ENCODE measurements around the gene THOC2.

Gene THOC2

DNA sequence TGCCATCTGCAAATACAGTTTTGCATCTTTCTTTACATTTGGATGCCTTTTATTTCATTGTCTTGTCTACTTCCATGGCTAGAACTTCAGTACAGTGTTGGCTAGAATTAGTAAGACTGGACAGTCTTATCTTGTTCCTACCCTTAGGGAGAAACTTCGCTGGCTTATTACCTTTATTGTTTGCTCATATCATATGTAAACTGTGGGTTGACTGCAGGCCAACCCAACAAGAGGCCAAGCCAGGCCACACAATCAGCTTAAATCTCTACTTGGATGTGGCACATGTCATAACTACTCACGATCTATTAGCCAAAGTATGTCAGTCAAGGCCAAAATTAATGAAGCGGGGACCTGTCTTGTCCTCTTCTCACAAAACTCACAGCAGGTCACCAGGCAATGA is 144.1 kb downstream of the THOC2 start:
- CTCF ChIA-PET: no interaction called here
- no peak overlapping the region for H3K4me3 ChIP-seq (ENCODE audit: low read depth, low read length)
- no peaks in the 10 kb centered on the region for H3K9me3 ChIP-seq (ENCODE audit: control insufficient read depth, insufficient read depth, low read depth, low read length)
- H3K4me1 ChIP-seq (ENCODE audit: control insufficient read depth, insufficient read depth, low read length): no peaks in the 10 kb centered on the region
- TF ChIP-seq KLF1 (tag by site-specific recombination; IDR thresholded peaks at IDR 0.05) (no peak), ZBTB48 (tag by site-specific recombination; IDR thresholded peaks at IDR 0.05) (no peak), SP2 (tag by site-specific recombination; IDR thresholded peaks at IDR 0.05) (no peak), ZNF585B (tag by site-specific recombination; IDR thresholded peaks at IDR 0.05) (no peak), KLF16 (tag by site-specific recombination; IDR thresholded peaks at IDR 0.05) (no peak), ZBTB7A (tag by site-specific recombination; IDR thresholded peaks at IDR 0.05; ENCODE audit: low read depth) (no peak), ZNF837 (tag by site-specific recombination; IDR thresholded peaks at IDR 0.05) (no peak), EGR2 (tag by site-specific recombination; IDR thresholded peaks at IDR 0.05; ENCODE audit: low read depth) (no peak), GLIS2 (tag by site-specific recombination; IDR thresholded peaks at IDR 0.05) (no peak), ZNF843 (tag by site-specific recombination; IDR thresholded peaks at IDR 0.05) (no peak), ZNF747 (tag by site-specific recombination; IDR thresholded peaks at IDR 0.05) (no peak)
- TF ChIP-seq, protein P1, sequence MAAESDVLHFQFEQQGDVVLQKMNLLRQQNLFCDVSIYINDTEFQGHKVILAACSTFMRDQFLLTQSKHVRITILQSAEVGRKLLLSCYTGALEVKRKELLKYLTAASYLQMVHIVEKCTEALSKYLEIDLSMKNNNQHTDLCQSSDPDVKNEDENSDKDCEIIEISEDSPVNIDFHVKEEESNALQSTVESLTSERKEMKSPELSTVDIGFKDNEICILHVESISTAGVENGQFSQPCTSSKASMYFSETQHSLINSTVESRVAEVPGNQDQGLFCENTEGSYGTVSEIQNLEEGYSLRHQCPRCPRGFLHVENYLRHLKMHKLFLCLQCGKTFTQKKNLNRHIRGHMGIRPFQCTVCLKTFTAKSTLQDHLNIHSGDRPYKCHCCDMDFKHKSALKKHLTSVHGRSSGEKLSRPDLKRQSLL (tag by site-specific recombination; IDR thresholded peaks at IDR 0.05): no peak
- TF ChIP-seq, protein P2, sequence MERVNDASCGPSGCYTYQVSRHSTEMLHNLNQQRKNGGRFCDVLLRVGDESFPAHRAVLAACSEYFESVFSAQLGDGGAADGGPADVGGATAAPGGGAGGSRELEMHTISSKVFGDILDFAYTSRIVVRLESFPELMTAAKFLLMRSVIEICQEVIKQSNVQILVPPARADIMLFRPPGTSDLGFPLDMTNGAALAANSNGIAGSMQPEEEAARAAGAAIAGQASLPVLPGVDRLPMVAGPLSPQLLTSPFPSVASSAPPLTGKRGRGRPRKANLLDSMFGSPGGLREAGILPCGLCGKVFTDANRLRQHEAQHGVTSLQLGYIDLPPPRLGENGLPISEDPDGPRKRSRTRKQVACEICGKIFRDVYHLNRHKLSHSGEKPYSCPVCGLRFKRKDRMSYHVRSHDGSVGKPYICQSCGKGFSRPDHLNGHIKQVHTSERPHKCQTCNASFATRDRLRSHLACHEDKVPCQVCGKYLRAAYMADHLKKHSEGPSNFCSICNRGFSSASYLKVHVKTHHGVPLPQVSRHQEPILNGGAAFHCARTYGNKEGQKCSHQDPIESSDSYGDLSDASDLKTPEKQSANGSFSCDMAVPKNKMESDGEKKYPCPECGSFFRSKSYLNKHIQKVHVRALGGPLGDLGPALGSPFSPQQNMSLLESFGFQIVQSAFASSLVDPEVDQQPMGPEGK (tag by site-specific recombination; IDR thresholded peaks at IDR 0.05): no peak
- TF ChIP-seq, protein P3, sequence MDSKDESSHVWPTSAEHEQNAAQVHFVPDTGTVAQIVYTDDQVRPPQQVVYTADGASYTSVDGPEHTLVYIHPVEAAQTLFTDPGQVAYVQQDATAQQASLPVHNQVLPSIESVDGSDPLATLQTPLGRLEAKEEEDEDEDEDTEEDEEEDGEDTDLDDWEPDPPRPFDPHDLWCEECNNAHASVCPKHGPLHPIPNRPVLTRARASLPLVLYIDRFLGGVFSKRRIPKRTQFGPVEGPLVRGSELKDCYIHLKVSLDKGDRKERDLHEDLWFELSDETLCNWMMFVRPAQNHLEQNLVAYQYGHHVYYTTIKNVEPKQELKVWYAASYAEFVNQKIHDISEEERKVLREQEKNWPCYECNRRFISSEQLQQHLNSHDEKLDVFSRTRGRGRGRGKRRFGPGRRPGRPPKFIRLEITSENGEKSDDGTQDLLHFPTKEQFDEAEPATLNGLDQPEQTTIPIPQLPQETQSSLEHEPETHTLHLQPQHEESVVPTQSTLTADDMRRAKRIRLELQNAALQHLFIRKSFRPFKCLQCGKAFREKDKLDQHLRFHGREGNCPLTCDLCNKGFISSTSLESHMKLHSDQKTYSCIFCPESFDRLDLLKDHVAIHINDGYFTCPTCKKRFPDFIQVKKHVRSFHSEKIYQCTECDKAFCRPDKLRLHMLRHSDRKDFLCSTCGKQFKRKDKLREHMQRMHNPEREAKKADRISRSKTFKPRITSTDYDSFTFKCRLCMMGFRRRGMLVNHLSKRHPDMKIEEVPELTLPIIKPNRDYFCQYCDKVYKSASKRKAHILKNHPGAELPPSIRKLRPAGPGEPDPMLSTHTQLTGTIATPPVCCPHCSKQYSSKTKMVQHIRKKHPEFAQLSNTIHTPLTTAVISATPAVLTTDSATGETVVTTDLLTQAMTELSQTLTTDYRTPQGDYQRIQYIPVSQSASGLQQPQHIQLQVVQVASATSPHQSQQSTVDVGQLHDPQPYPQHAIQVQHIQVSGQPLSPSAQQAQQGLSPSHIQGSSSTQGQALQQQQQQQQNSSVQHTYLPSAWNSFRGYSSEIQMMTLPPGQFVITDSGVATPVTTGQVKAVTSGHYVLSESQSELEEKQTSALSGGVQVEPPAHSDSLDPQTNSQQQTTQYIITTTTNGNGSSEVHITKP (tag by site-specific recombination; IDR thresholded peaks at IDR 0.05): no peak
- TF ChIP-seq, protein P4, sequence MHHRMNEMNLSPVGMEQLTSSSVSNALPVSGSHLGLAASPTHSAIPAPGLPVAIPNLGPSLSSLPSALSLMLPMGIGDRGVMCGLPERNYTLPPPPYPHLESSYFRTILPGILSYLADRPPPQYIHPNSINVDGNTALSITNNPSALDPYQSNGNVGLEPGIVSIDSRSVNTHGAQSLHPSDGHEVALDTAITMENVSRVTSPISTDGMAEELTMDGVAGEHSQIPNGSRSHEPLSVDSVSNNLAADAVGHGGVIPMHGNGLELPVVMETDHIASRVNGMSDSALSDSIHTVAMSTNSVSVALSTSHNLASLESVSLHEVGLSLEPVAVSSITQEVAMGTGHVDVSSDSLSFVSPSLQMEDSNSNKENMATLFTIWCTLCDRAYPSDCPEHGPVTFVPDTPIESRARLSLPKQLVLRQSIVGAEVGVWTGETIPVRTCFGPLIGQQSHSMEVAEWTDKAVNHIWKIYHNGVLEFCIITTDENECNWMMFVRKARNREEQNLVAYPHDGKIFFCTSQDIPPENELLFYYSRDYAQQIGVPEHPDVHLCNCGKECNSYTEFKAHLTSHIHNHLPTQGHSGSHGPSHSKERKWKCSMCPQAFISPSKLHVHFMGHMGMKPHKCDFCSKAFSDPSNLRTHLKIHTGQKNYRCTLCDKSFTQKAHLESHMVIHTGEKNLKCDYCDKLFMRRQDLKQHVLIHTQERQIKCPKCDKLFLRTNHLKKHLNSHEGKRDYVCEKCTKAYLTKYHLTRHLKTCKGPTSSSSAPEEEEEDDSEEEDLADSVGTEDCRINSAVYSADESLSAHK (tag by site-specific recombination; IDR thresholded peaks at IDR 0.05): no peak
- TF ChIP-seq, protein P5, sequence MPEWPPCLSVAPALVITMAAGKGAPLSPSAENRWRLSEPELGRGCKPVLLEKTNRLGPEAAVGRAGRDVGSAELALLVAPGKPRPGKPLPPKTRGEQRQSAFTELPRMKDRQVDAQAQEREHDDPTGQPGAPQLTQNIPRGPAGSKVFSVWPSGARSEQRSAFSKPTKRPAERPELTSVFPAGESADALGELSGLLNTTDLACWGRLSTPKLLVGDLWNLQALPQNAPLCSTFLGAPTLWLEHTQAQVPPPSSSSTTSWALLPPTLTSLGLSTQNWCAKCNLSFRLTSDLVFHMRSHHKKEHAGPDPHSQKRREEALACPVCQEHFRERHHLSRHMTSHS (tag by site-specific recombination; IDR thresholded peaks at IDR 0.05): no peak
- H3K36me3 ChIP-seq (ENCODE audit: control insufficient read depth in 2 of 2, insufficient read depth in 1 of 2, low read length in 2 of 2): no peaks in the 10 kb centered on the region
- POLR2A ChIA-PET: no interaction called here
- H3K27ac ChIP-seq (ENCODE audit: extremely low read depth, low read depth, low read length): no peak overlapping the region

Measured in HEK293 (cell line).